Muscle layer of duodenum (tissue), 2 donors: ENCODE measurements around the gene FAM168B.

ENCODE experiments used
- H3K27ac ChIP-seq: one replicate; pipeline ENCODE4 v1.7.0; 2013; ENCODE audit warnings: mild to moderate bottlenecking, low read length
- H3K27me3 ChIP-seq: one replicate; pipeline ENCODE4 v1.7.0; 2013; ENCODE audit warnings: low read depth, mild to moderate bottlenecking, control low read depth, low read length
- H3K36me3 ChIP-seq, 2 donors: one replicate each; pipeline ENCODE4 v1.7.0; 2013; ENCODE audit warnings: low read length in 2 of 2, control low read depth in 1 of 2, mild to moderate bottlenecking in 1 of 2; ENCODE audit not compliant: insufficient read depth in 2 of 2, control insufficient read depth in 1 of 2
- H3K4me1 ChIP-seq, 2 donors: one replicate each; pipeline ENCODE4 v1.7.0; 2013; ENCODE audit warnings: low read length in 2 of 2, mild to moderate bottlenecking in 2 of 2, control low read depth in 1 of 2, moderate library complexity in 1 of 2; ENCODE audit not compliant: insufficient read depth in 2 of 2, control insufficient read depth in 1 of 2
- H3K4me3 ChIP-seq, 2 donors: one replicate each; pipeline ENCODE4 v1.7.0; 2013; ENCODE audit warnings: low read length in 2 of 2, low read depth in 1 of 2, mild to moderate bottlenecking in 1 of 2
- H3K9me3 ChIP-seq, 2 donors: one replicate each; pipeline ENCODE4 v1.7.0; 2013; ENCODE audit warnings: low read length in 2 of 2, control low read depth in 1 of 2, mild to moderate bottlenecking in 1 of 2; ENCODE audit not compliant: control insufficient read depth in 1 of 2
- donor health status: healthy.

The FAM168B gene

DNA sequence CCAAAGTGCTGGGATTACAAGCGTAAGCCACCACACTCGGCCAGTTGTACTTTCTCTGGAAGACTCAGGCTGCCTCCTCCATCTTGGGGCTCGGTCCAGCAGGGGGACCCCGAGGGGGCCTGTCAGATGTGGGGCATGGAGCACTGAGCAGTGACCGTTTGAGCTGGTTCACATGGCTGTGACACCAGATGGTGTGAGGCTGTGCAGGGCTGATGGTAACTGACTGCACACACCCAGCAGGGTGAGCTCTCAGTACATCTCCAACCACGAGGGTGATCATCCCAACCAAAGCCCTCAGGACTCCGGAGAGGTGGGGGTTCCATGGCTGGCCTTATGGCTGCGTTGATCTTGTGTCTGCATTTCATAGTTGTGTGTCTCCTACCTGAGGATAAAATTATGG is 63.4 kb downstream of the FAM168B start:
- Histone ChIP-seq H3K36me3 (no peaks in the 10 kb centered on the region), H3K27ac (no peak overlapping the region), H3K27me3 (peaks cover 12% of the 10 kb centered on the region), H3K9me3 (peaks cover 6 to 10% of the 10 kb centered on the region in 2 donors), H3K4me3 (no peak overlapping the region), H3K4me1 (peaks cover 0 to 9% of the 10 kb centered on the region in 2 donors)

DNA sequence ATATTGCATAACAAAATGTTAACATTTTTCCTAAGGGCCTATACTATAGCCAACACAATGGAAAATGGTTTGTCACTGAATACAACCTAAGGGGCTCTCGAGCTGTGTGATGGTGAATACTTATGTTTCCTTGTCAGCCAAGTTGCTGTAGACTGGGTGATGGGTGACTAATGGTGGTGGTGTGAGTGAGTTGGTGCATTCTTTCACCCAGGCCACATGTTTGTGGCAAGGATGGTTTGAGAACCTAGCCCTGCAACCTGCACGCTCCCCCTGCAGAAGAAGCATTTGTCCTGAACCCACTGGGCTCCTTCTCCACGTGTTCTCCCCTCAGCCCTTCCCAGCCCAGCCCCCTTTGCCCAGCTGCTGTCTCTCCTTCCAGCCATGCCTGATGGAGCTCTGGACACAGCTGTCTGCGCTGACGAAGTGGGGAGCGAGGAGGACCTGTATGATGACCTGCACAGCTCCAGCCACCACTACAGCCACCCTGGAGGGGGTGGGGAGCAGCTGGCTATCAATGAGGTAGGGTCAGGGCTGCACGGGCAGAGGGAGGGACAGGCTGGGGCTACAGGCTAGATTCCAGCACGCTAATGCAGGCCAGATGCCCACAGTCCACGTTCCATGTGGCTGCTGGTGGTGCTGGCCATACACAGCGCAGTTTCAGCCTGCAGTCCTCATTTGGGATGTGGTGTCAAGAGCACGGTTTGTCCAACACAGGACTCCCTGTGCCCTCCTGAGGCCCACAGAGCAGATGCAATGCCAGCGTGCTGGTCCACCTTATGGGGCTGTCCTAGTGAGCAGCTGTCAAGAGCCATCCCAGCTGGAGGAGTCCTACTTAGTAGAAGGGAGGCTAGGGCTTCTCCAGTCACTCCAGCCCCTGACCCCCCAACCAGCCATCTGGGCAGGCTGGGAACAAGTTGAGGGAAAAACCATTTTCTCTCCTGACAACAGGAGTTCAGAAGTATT is 65.4 kb downstream of the FAM168B start:
- H3K27ac ChIP-seq, result no peak overlapping the region
- no peaks in the 10 kb centered on the region for H3K4me1 ChIP-seq
- peaks cover 6 to 10% of the 10 kb centered on the region in 2 donors for H3K9me3 ChIP-seq
- H3K4me3 ChIP-seq, result no peak overlapping the region
- H3K27me3 ChIP-seq, result no peaks in the 10 kb centered on the region
- H3K36me3 ChIP-seq, result no peaks in the 10 kb centered on the region

DNA sequence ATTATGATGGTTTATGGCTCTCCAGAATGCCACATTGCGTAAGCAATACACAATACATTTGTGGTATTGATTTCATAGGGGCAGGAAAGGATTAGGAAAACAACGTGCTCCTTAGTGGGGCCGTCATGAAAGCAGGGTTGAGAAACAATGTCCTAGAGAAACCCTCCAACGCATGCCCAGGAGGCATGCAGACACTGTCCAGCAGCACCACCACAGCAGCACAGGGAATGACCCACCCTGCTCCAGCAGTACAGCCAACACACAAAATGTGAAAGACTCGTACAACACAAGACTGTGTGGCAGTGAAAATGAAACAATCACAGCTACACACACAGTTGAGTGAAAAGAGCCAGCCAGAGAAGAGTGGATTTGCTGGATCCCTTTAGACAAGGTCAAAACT is 66.3 kb downstream of the FAM168B start:
- Histone ChIP-seq H3K4me3 (no peak overlapping the region), H3K9me3 (peaks cover 6 to 10% of the 10 kb centered on the region in 2 donors), H3K4me1 (no peaks in the 10 kb centered on the region), H3K27me3 (no peaks in the 10 kb centered on the region), H3K36me3 (no peaks in the 10 kb centered on the region), H3K27ac (no peak overlapping the region)

DNA sequence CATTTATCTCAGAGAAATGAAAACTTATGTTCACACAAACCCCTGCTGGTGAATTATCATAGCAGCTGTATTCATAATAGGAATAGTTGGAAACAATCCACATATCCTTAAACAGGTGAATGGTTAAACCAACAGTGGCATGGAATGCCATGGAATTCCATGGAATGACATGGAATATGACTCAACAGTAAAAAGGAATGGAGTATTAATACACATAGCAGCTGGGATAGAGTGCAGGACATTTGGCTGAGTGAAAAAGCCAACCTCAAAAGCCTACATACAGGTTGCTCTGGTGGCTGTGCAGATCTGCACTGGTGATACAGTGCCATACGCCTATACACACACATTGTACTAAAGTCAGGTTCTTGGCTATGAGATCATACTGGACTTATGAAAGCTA is 69.5 kb downstream of the FAM168B start:
- no peaks in the 10 kb centered on the region for H3K27me3 ChIP-seq
- H3K27ac ChIP-seq, result no peak overlapping the region
- no peaks in the 10 kb centered on the region for H3K4me1 ChIP-seq

DNA sequence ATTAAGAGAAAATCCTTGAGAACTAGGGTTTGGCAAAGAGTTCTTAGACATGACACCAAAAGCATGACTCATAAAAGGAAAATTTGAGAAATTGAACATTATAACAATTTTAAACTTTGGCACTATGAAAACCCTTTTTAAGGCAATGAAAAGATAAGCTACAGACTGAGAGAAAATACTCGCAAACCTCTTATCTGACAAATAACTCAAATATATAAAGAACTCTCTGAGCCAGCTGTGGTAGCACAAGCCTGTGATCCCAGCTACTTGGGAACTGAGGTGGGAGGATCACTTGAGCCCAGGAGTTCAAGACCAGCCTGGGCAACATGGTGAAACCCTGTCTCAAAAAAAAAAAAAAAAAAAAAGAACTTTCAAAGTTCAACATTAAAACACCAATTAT is 70.5 kb downstream of the FAM168B start:
- H3K36me3 ChIP-seq, result no peaks in the 10 kb centered on the region
- no peaks in the 10 kb centered on the region for H3K27me3 ChIP-seq
- no peak overlapping the region for H3K4me3 ChIP-seq
- H3K4me1 ChIP-seq, result no peaks in the 10 kb centered on the region
- peaks cover 4 to 6% of the 10 kb centered on the region in 2 donors for H3K9me3 ChIP-seq
- no peak overlapping the region for H3K27ac ChIP-seq

More for the DNA sequence above, 69.5 kb downstream of the FAM168B start:
- Histone ChIP-seq H3K36me3 (no peaks in the 10 kb centered on the region), H3K9me3 (peaks cover 6 to 10% of the 10 kb centered on the region in 2 donors), H3K4me3 (no peak overlapping the region)

DNA sequence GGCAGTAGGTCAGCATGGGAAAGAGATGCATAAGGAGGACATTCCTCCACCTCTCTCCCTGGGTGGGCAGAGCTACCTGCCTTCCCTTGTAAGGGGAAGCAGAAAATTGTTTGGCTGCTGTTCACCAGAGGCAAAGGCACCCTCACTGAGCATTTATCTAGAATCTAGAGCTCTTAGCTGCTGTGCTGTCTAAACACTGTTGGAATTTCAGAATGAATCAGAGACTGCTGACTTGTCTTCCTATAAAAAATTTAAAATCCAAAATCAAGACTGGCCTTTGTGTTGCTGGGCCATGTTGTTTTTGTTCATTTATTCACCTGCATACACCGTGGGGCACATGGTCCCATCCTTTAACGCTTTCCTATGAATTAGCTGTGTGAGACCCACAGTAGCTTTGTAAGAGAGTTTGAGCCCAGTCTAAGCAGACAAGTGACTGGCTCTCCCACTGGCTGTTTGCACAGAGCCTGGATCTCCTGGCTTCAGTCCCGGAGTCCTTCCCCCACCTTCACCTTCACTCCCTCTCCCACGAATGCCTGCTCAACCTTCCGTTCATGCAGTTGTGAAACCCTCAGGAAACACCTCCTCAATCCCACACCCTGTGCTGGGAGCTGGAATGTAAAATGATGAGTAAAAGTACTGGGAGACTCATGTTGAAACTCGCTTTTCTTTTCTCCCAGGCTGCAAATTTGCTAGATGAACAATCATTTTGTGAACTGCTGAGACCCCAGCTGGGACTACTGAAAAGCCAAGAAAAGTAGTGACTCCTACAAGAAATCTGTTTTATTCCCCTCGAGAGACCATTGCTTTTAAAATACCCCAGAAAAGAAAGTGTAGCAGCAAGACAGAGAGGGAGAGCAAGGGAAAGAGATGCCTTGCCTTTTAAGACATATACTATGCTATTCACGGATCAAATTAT is 76.2 kb downstream of the FAM168B start:
- no peak overlapping the region for H3K4me3 ChIP-seq
- no peaks in the 10 kb centered on the region for H3K36me3 ChIP-seq
- no peak overlapping the region for H3K27ac ChIP-seq
- H3K9me3 ChIP-seq, result no peaks in the 10 kb centered on the region
- H3K4me1 ChIP-seq, result no peaks in the 10 kb centered on the region
- no peaks in the 10 kb centered on the region for H3K27me3 ChIP-seq

DNA sequence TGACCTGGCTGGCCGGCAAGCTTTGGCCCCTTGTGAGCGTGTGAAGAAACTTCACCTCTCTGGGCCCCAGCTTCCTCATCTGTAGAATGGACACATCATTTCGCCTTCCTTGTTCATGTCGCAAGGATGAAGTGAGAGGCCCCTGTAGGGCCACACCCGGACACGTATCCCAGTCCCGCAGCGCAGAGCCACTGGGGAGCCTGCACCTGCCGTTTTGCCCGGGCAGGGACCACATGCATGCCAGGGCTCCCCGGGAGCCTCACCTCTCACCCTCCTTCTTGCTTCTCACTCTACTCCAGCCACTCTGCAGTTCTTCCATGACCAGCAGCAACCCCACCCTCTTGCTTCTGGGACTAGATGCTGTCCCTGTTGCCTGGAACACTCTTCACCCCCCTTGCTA is 77.5 kb downstream of the FAM168B start:
- H3K27ac ChIP-seq, result no peak overlapping the region
- H3K36me3 ChIP-seq, result no peaks in the 10 kb centered on the region
- H3K4me1 ChIP-seq, result no peaks in the 10 kb centered on the region
- no peak overlapping the region for H3K4me3 ChIP-seq
- no peaks in the 10 kb centered on the region for H3K27me3 ChIP-seq
- H3K9me3 ChIP-seq, result no peaks in the 10 kb centered on the region

DNA sequence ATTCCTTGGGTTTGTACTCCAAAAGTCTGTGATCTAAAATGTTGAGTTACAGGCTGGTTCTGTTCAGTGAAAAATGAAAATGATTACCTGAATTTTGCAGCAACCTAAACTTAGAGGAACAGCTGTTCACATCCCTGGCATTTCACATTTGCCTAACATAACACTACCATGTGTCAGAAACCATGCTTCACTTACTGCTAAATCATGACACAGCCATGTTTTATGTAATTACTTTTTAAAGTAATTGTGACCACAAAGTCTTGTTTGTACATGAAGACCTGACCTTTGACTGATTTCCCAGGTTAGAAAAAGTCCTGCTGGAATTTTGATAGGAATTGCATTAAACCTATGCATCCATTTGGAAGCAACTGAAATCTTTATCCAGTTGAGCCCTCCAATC is 79.1 kb downstream of the FAM168B start:
- H3K4me3 ChIP-seq, result no peak overlapping the region
- no peak overlapping the region for H3K27ac ChIP-seq
- H3K36me3 ChIP-seq, result no peaks in the 10 kb centered on the region
- H3K27me3 ChIP-seq, result no peaks in the 10 kb centered on the region
- no peaks in the 10 kb centered on the region for H3K9me3 ChIP-seq
- H3K4me1 ChIP-seq, result no peaks in the 10 kb centered on the region

DNA sequence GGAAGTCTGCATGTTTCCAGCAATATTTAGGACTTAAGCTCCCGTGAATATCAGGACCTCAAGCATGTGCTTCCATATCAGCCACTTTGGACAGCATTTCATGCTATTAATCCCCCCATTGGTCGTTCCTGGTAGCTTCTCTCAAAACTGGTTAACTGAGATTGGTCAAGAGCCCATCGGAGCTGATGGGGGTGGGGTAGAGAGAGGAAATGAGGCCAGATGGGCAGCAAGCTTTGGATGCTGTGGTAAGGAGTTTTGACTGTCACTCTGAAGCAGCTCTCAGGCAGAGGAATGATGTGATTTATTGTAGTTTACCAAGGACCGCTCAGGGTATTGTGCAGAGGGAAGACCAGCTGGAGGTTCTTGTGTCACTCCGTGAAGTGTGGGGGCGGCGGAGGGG is 81.8 kb downstream of the FAM168B start:
- Histone ChIP-seq H3K27ac (no peak overlapping the region), H3K4me1 (no peaks in the 10 kb centered on the region), H3K4me3 (no peak overlapping the region), H3K9me3 (no peaks in the 10 kb centered on the region), H3K36me3 (no peaks in the 10 kb centered on the region), H3K27me3 (no peaks in the 10 kb centered on the region)

DNA sequence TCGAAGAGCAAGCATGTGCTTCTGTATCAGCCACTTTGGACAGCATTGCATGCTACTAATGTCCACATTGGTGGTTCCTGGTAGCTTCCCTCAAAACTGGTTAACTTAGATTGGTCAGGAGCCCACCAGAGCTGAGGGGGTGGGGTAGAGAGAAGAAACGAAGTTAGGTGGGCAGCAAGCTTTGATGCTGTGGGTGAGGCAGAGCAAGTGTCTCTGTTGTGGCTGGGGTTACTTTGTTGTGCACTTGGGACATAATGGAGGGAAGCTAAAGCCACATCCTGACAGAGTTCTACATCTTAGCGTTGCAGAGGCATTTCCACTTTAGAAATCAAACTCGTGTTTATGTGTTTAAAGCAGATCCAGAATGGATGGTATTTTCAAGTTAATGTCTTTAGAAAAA is 82.7 kb downstream of the FAM168B start:
- no peaks in the 10 kb centered on the region for H3K9me3 ChIP-seq
- H3K27ac ChIP-seq, result no peak overlapping the region
- H3K27me3 ChIP-seq, result no peaks in the 10 kb centered on the region
- no peaks in the 10 kb centered on the region for H3K4me1 ChIP-seq
- no peak overlapping the region for H3K4me3 ChIP-seq
- no peaks in the 10 kb centered on the region for H3K36me3 ChIP-seq

DNA sequence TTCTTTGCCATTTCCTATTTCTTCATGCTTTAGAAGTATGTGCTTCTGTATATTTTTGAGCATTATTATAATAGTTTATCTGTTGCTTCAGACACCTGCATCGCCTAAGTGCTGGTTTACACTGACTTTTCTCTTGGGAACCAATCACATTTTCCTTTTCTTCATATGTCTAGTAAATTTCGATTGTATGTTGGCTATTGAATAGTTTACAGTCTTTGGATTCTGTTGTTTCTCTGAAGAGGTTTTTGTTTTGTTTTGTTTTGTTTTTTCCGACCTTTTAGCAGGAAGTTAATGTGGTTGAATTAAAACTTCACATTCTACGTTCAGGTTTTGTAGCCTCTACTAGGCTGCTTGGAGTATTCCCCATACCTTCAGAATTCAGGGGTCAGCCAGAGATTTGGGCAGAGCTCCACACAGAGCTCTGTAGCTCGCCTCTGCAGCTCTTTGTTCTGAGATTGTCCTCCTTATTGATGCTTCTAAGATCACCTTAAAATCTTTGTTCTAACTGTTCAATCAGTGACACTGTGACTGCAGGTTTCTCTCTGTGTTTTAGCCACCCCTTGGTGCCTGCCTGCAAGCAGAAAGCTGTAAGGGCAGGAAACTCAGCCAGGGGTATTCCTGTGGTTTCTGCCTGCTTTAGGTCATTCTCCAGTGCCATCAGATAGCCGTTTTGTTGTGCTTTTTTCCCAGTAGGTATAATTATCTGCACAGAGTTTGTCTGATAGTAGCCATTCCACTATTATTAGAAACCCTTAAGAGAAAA is 83.4 kb downstream of the FAM168B start:
- no peak overlapping the region for H3K4me3 ChIP-seq
- no peaks in the 10 kb centered on the region for H3K27me3 ChIP-seq
- H3K4me1 ChIP-seq, result no peaks in the 10 kb centered on the region
- no peaks in the 10 kb centered on the region for H3K36me3 ChIP-seq
- no peaks in the 10 kb centered on the region for H3K9me3 ChIP-seq
- no peak overlapping the region for H3K27ac ChIP-seq
